IMR-90 (cell line): ENCODE measurements around the gene NPW. TPM values are rescaled to one million over a fixed set of nuclear protein-coding genes. Genes with fewer than 3 reads are reported as not detected.

Experiments
- microRNA-seq, 2 experiments: library from miRNA; stranded (forward) in 1 of 2; unstranded in 1 of 2; fragments of 10-50 nt in 1 of 2; fragments of <30 nt in 1 of 2; gene quantifications in 1 of 2; microRNA quantifications in 1 of 2; one replicate each; pipeline versions ENCODE3 to v1.1.0; 2013 to 2020; ENCODE audit not compliant: insufficient read depth in 1 of 2, insufficient read length in 1 of 2, unreplicated experiment in 1 of 2
- polyA plus RNA-seq, 3 experiments: library from polyadenylated mRNA; depleted of rRNA; stranded (reverse); fragments of >200 nt; gene quantifications; 2 replicates each; pipeline ENCODE4 v1.2.3, GENCODE V29; 2012; ENCODE audit warnings: low replicate concordance in 1 of 3
- small RNA-seq, 5 experiments: library from RNA; depleted of rRNA; stranded (forward); fragments of <200 nt; gene quantifications; one replicate each; pipeline ENCODE3, GENCODE V24; 2012
- total RNA-seq: library from RNA; depleted of rRNA; stranded (reverse); fragments of >200 nt; gene quantifications from 2 replicates; pipeline ENCODE4 v1.2.3, GENCODE V29; 2012; rRNA removed

NPW gene
- total and polyA plus RNA-seq, 2 of the 4 experiments (the other 2 are of a cell fraction), result 0.18 to 2.0 TPM

Small RNA genes within 50 kb of the gene (microRNA-seq; reads per million reads assigned to microRNA genes)
- gene AC005363.2 (ENCODE audit: insufficient read depth, insufficient read length) (not detected), gene RN7SL219P (ENCODE audit: insufficient read depth, insufficient read length) (not detected)

Small RNA genes within 50 kb of the gene (small RNA-seq; reads per million reads assigned to genes)
- 0 to 0.41 (median 0) reads per million in 5 experiments for gene AC005363.2
- gene RN7SL219P, result 0 reads per million in 5 experiments

Other genes starting within 250 kb of the NPW start
Only the 30 nearest of the 34 such genes appear.
- gene SPSB3, start 237.2 kb upstream of the NPW start, total RNA-seq, result 9.1 and 10.6 TPM in 2 replicates
- 30.8 and 34.0 TPM in 2 replicates for gene SPSB3, start 237.2 kb upstream of the NPW start, polyA plus RNA-seq (2012; rRNA removed)
- gene NUBP2, start 236.8 kb upstream of the NPW start, total RNA-seq, result 51.1 and 131 TPM in 2 replicates
- 62.6 and 75.9 TPM in 2 replicates for gene NUBP2, start 236.8 kb upstream of the NPW start, polyA plus RNA-seq (2012; rRNA removed)
- not detected in 2 replicates for gene IGFALS, start 226.1 kb upstream of the NPW start, total RNA-seq
- not detected in 2 replicates for gene IGFALS, start 226.1 kb upstream of the NPW start, polyA plus RNA-seq (2012; rRNA removed)
- gene HAGH, start 193.0 kb upstream of the NPW start, total RNA-seq, result 30.8 and 35.6 TPM in 2 replicates
- 52.2 and 58.6 TPM in 2 replicates for gene HAGH, start 193.0 kb upstream of the NPW start, polyA plus RNA-seq (2012; rRNA removed)
- 85.8 and 85.9 TPM in 2 replicates for gene FAHD1, start 192.6 kb upstream of the NPW start, total RNA-seq
- 65.3 and 81.8 TPM in 2 replicates for gene FAHD1, start 192.6 kb upstream of the NPW start, polyA plus RNA-seq (2012; rRNA removed)
- under 0.01 TPM in 1 of 2 replicates, not detected in the other for gene MEIOB, start 147.6 kb upstream of the NPW start, total RNA-seq
- 0.14 TPM in 1 of 2 replicates, not detected in the other for gene MEIOB, start 147.6 kb upstream of the NPW start, polyA plus RNA-seq (2012; rRNA removed)
- gene HS3ST6, start 101.4 kb upstream of the NPW start, total RNA-seq, result not detected in 2 replicates
- not detected in 2 replicates for gene HS3ST6, start 101.4 kb upstream of the NPW start, polyA plus RNA-seq (2012; rRNA removed)
- gene MSRB1, start 76.6 kb upstream of the NPW start, total RNA-seq, result 11.9 and 17.0 TPM in 2 replicates
- 32.3 and 35.1 TPM in 2 replicates for gene MSRB1, start 76.6 kb upstream of the NPW start, polyA plus RNA-seq (2012; rRNA removed)
- not detected in 2 replicates for gene RPL3L, start 65.1 kb upstream of the NPW start, total RNA-seq
- not detected in 2 replicates for gene RPL3L, start 65.1 kb upstream of the NPW start, polyA plus RNA-seq (2012; rRNA removed)
- gene NDUFB10, start 60.2 kb upstream of the NPW start, total RNA-seq, result 189 and 194 TPM in 2 replicates
- 220 and 287 TPM in 2 replicates for gene NDUFB10, start 60.2 kb upstream of the NPW start, polyA plus RNA-seq (2012; rRNA removed)
- gene RPS2, start 55.0 kb upstream of the NPW start, total RNA-seq, result 2,703 and 2,852 TPM in 2 replicates
- gene RPS2, start 55.0 kb upstream of the NPW start, polyA plus RNA-seq (2012; rRNA removed), result 6,941 and 7,712 TPM in 2 replicates
- gene RNF151, start 52.9 kb upstream of the NPW start, total RNA-seq, result not detected in 2 replicates
- not detected in 2 replicates for gene RNF151, start 52.9 kb upstream of the NPW start, polyA plus RNA-seq (2012; rRNA removed)
- gene TBL3, start 47.7 kb upstream of the NPW start, total RNA-seq, result 38.5 and 40.3 TPM in 2 replicates
- gene TBL3, start 47.7 kb upstream of the NPW start, polyA plus RNA-seq (2012; rRNA removed), result 60.8 and 61.5 TPM in 2 replicates
- not detected in 2 replicates for gene NOXO1, start 38.3 kb upstream of the NPW start, total RNA-seq
- gene NOXO1, start 38.3 kb upstream of the NPW start, polyA plus RNA-seq (2012; rRNA removed), result 0.32 and 0.56 TPM in 2 replicates
- gene GFER, start 35.6 kb upstream of the NPW start, total RNA-seq, result 6.8 and 8.6 TPM in 2 replicates
- gene GFER, start 35.6 kb upstream of the NPW start, polyA plus RNA-seq (2012; rRNA removed), result 19.8 and 28.0 TPM in 2 replicates
- gene SYNGR3, start 29.8 kb upstream of the NPW start, total RNA-seq, result 1.8 and 1.9 TPM in 2 replicates
- 5.8 and 6.6 TPM in 2 replicates for gene SYNGR3, start 29.8 kb upstream of the NPW start, polyA plus RNA-seq (2012; rRNA removed)
- 3.4 and 4.4 TPM in 2 replicates for gene ZNF598, start 10.0 kb upstream of the NPW start, total RNA-seq
- 36.4 and 40.6 TPM in 2 replicates for gene ZNF598, start 10.0 kb upstream of the NPW start, polyA plus RNA-seq (2012; rRNA removed)
- gene NHERF2, start 7.1 kb downstream of the NPW start, total RNA-seq, result 18.6 and 20.8 TPM in 2 replicates
- gene NHERF2, start 7.1 kb downstream of the NPW start, polyA plus RNA-seq (2012; rRNA removed), result 77.8 and 96.6 TPM in 2 replicates
- gene NTHL1, start 28.0 kb downstream of the NPW start, total RNA-seq, result 22.8 and 28.1 TPM in 2 replicates
- gene NTHL1, start 28.0 kb downstream of the NPW start, polyA plus RNA-seq (2012; rRNA removed), result 28.0 and 33.3 TPM in 2 replicates
- gene TSC2, start 28.2 kb downstream of the NPW start, total RNA-seq, result 22.8 and 31.4 TPM in 2 replicates
- gene TSC2, start 28.2 kb downstream of the NPW start, polyA plus RNA-seq (2012; rRNA removed), result 88.6 and 95.9 TPM in 2 replicates
- 7.9 and 15.6 TPM in 2 replicates for gene PKD1, start 116.1 kb downstream of the NPW start, total RNA-seq
- 97.3 and 118 TPM in 2 replicates for gene PKD1, start 116.1 kb downstream of the NPW start, polyA plus RNA-seq (2012; rRNA removed)
- 1.1 TPM in 2 replicates for gene RAB26, start 128.8 kb downstream of the NPW start, total RNA-seq
- gene RAB26, start 128.8 kb downstream of the NPW start, polyA plus RNA-seq (2012; rRNA removed), result 4.5 and 4.8 TPM in 2 replicates
- 26.4 and 29.6 TPM in 2 replicates for gene TRAF7, start 136.0 kb downstream of the NPW start, total RNA-seq
- gene TRAF7, start 136.0 kb downstream of the NPW start, polyA plus RNA-seq (2012; rRNA removed), result 52.6 and 55.1 TPM in 2 replicates
- gene CASKIN1, start 176.8 kb downstream of the NPW start, total RNA-seq, result not detected in 2 replicates
- gene CASKIN1, start 176.8 kb downstream of the NPW start, polyA plus RNA-seq (2012; rRNA removed), result 0.05 and 0.06 TPM in 2 replicates
- 34.4 and 50.3 TPM in 2 replicates for gene MLST8, start 185.7 kb downstream of the NPW start, total RNA-seq
- gene MLST8, start 185.7 kb downstream of the NPW start, polyA plus RNA-seq (2012; rRNA removed), result 93.7 and 94.1 TPM in 2 replicates
- 0.18 and 0.28 TPM in 2 replicates for gene BRICD5, start 191.1 kb downstream of the NPW start, total RNA-seq
- gene BRICD5, start 191.1 kb downstream of the NPW start, polyA plus RNA-seq (2012; rRNA removed), result 0.94 and 1.5 TPM in 2 replicates
- 4.1 and 5.8 TPM in 2 replicates for gene PGP, start 195.1 kb downstream of the NPW start, total RNA-seq
- 9.4 and 13.5 TPM in 2 replicates for gene PGP, start 195.1 kb downstream of the NPW start, polyA plus RNA-seq (2012; rRNA removed)
- 13.1 and 25.0 TPM in 2 replicates for gene E4F1, start 203.8 kb downstream of the NPW start, total RNA-seq
- gene E4F1, start 203.8 kb downstream of the NPW start, polyA plus RNA-seq (2012; rRNA removed), result 33.0 and 39.6 TPM in 2 replicates
- gene DNASE1L2, start 216.7 kb downstream of the NPW start, total RNA-seq, result 0.18 and 0.28 TPM in 2 replicates
- gene DNASE1L2, start 216.7 kb downstream of the NPW start, polyA plus RNA-seq (2012; rRNA removed), result 0.75 and 1.5 TPM in 2 replicates
- gene ECI1, start 231.8 kb downstream of the NPW start, total RNA-seq, result 20.3 TPM in 2 replicates
- gene ECI1, start 231.8 kb downstream of the NPW start, polyA plus RNA-seq (2012; rRNA removed), result 30.1 and 42.0 TPM in 2 replicates